WI38 (cell line): ENCODE results near the gene PIGV.
A peak's percentile ranks its signal among the peaks of the same experiment; 100 is the strongest.

ENCODE experiments used
- H3K4me3 ChIP-seq: 2 replicates; pipeline ENCODE4 v1.5.1; 2011; ENCODE audit warnings: low read depth, mild to moderate bottlenecking, control low read depth, low read length
- CTCF ChIP-seq: IDR thresholded peaks from 2 replicates; pipeline ENCODE4 v1.5.1; 2012; ENCODE audit warnings: low read depth, mild to moderate bottlenecking, control low read depth, low read length

The PIGV gene

GRCh38 chr1:26783646-26784022 is 4.1 kb upstream of the PIGV start:
- TF ChIP-seq CTCF: no peak
- no peak overlapping the region for H3K4me3 ChIP-seq

GRCh38 chr1:26784023-26784871 is 3.5 kb upstream of the PIGV start:
- H3K4me3 ChIP-seq: no peak overlapping the region
- TF ChIP-seq CTCF: no peak

DNA sequence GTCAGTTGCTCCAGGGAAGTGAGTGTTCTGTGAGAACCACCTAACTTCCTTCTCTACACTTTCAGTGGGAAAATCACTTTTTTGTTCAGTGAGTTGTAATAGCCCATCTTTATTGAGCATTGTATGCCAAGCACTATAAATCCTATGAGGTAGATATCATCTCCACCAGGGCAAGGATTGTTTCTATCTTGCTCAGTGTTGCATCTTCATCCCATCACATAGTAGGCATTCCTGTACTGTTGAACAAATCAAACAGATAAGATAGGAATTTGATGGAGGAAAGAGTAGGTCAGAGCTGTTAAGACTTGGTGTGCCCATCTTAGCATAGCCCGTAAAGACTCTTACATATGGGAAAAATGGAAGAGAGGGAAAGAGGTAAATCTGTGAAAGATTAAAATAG is 2.9 kb upstream of the PIGV start:
- TF ChIP-seq CTCF: no peak
- no peak overlapping the region for H3K4me3 ChIP-seq

DNA sequence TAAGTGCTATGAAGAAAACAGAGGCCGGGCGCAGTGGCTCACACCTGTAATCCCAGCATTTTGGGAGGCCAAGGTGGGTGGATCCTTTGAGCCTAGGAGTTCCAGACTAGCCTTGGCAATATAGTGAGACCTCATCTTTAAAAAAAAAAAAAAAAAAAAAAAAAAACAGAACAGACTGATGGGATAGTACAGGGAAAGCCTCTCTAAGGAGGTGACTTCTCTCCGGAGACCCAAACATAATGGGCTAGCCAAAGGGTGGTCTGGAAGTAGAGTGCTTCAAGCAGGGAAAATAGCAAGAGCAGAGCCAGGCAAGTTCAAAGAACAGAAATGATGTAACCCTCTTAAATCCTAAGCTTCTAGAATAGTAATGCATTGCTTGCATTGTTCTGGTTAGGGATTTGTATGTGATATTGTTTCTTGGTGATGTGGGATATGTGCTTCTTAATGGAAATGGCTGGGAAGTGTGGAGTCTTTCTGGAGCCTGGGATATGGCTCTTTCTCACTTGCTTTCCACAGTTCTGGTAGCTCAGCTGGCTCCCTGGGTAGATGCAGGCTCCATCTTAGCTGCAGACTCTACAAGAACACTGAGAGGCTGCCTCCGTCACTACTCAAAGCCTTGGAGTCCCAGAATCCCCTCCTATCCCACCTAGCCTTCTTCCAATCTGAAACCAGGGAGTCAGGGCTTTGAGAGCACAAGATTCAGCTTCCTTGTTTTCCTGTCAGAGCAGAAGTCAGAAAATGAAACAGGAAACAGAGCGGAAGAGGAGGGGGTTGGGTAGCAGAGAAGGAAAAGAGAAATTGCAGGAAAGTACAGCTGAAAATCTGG is 1.9 kb upstream of the PIGV start:
- TF ChIP-seq CTCF: no peak
- H3K4me3 ChIP-seq: no peak overlapping the region

- H3K4me3 ChIP-seq: peak overlapping the region; percentile 61
- TF ChIP-seq CTCF: no peak
Measured at GRCh38 chr1:26786437-26787380, 1.0 kb upstream of the PIGV start.

GRCh38 chr1:26787381-26787705 is 407 bp upstream of the PIGV start:
- peak overlapping the region; percentile 61 for H3K4me3 ChIP-seq
- no peak for TF ChIP-seq CTCF

DNA sequence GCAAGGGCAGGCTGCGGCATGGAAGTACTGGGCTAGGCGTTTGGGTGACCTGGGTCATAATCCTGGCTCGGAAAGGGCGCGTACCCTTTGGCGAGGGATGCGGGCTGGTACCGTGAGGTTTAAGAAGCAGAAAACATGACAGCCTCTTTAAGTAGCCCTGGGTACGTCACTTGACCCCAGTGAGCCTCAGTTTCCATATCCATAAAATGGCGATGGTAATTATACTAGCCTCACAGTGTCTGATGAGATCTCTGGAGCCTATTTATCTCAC is 700 bp downstream of the PIGV start:
- no peak for TF ChIP-seq CTCF
- H3K4me3 ChIP-seq: peak overlapping the region; percentile 61
